GM12892 (cell line): Measurements from ENCODE around the gene CRYL1.

Source experiments
- POLR2A ChIP-seq: IDR thresholded peaks from 2 replicates; pipeline ENCODE4 v1.6.1; 2011; ENCODE audit warnings: low read depth, low read length, control low read depth
- TAF1 ChIP-seq: IDR thresholded peaks from 2 replicates; pipeline ENCODE4 v1.6.1; 2011; ENCODE audit warnings: low read depth, mild to moderate bottlenecking, control low read depth, low read length, borderline replicate concordance

GRCh38 chr13:20353973-20354372, 171.7 kb downstream of the CRYL1 start:
- TF ChIP-seq TAF1 (no peak), POLR2A (no peak)
